Non-pigmented ciliary epithelial cell (primary cell): ENCODE measurements around the gene TSHR.
"Not testable (repeated sequence)": the region's sequence is repeated elsewhere in the genome, so short reads cannot be mapped to it uniquely, and the experiment has no call there.

ENCODE experiments used
- DNase-seq: peaks from one replicate; pipeline ENCODE4 v3.0.0-alpha.2; 2010; ENCODE audit warnings: low read depth

TSHR gene

GRCh38 chr14:80951491-80951890, 3.9 kb upstream of the TSHR start:
- DNase-seq: no peak

GRCh38 chr14:80953211-80953610, 2.2 kb upstream of the TSHR start:
- not testable (repeated sequence) for DNase-seq

- peak; percentile 27 for DNase-seq
Observed at GRCh38 chr14:80954687-80955299, 628 bp upstream of the TSHR start.

- DNase-seq: no peak
Observed at GRCh38 chr14:80956102-80956501, 681 bp downstream of the TSHR start.

GRCh38 chr14:80956922-80957321, 1.5 kb downstream of the TSHR start:
- no peak for DNase-seq

GRCh38 chr14:80957613-80958012, 2.2 kb downstream of the TSHR start:
- no peak for DNase-seq

- DNase-seq: no peak
Observed at GRCh38 chr14:80958226-80958625, 2.8 kb downstream of the TSHR start.

GRCh38 chr14:80958939-80959338, 3.5 kb downstream of the TSHR start:
- no peak for DNase-seq

- DNase-seq: no peak
Observed at GRCh38 chr14:80959496-80959895, 4.1 kb downstream of the TSHR start.

GRCh38 chr14:80965037-80965436, 9.6 kb downstream of the TSHR start:
- no peak for DNase-seq

- no peak for DNase-seq
Observed at GRCh38 chr14:80973931-80974641, 18.7 kb downstream of the TSHR start.

- DNase-seq: no peak
Observed at GRCh38 chr14:80974679-80975078, 19.3 kb downstream of the TSHR start.

- no peak for DNase-seq
Observed at GRCh38 chr14:80977221-80977620, 21.8 kb downstream of the TSHR start.

- no peak for DNase-seq
Observed at GRCh38 chr14:80978403-80978802, 23.0 kb downstream of the TSHR start.

- DNase-seq: no peak
Observed at GRCh38 chr14:80979951-80980350, 24.5 kb downstream of the TSHR start.

GRCh38 chr14:80981156-80981555, 25.7 kb downstream of the TSHR start:
- no peak for DNase-seq

GRCh38 chr14:80981673-80982072, 26.3 kb downstream of the TSHR start:
- DNase-seq: no peak

GRCh38 chr14:80982711-80983110, 27.3 kb downstream of the TSHR start:
- DNase-seq: no peak

GRCh38 chr14:80987235-80988032, 32.0 kb downstream of the TSHR start:
- DNase-seq: no peak

- DNase-seq: no peak
Observed at GRCh38 chr14:80988192-80988591, 32.8 kb downstream of the TSHR start.

GRCh38 chr14:80988735-80989429, 33.5 kb downstream of the TSHR start:
- no peak for DNase-seq

- no peak for DNase-seq
Observed at GRCh38 chr14:80992580-80992979, 37.2 kb downstream of the TSHR start.
